Cardiac muscle cell (in vitro differentiated cells and primary cell): ENCODE data around the gene SEC61A2. TPM values are rescaled to one million over a fixed set of nuclear protein-coding genes. Genes with fewer than 3 reads are reported as not detected.

Source experiments
- DNase-seq, 2 donors: peaks; one replicate each; pipeline versions ENCODE4 v3.0.0 to v3.0.0-alpha.2; 2010 to 2017; ENCODE audit warnings: low read depth in 1 of 2, low spot score in 1 of 2
- H3K27ac ChIP-seq: fragments of 200-600 bp; sonication (generic); 2 replicates; pipeline ENCODE4 v1.5.1; 2016
- H3K27me3 ChIP-seq: fragments of 200-600 bp; sonication (generic); 2 replicates; pipeline ENCODE4 v1.6.0; 2016; ENCODE audit warnings: control low read depth
- H3K36me3 ChIP-seq: fragments of 200-600 bp; sonication (generic); 2 replicates; pipeline ENCODE4 v1.5.1; 2016; ENCODE audit warnings: control low read depth
- H3K4me1 ChIP-seq: fragments of 200-600 bp; sonication (generic); 2 replicates; pipeline ENCODE4 v1.8.1; 2017; ENCODE audit warnings: low read depth, mild to moderate bottlenecking, mixed run types
- H3K4me3 ChIP-seq: fragments of 200-600 bp; sonication (generic); 2 replicates; pipeline ENCODE4 v1.5.1; 2016; ENCODE audit warnings: mild to moderate bottlenecking
- H3K9me3 ChIP-seq: fragments of 200-600 bp; sonication (generic); 2 replicates; pipeline ENCODE4 v1.5.1; 2017; ENCODE audit warnings: low read depth, mild to moderate bottlenecking, control low read depth
- CTCF ChIP-seq: IDR thresholded peaks from 2 replicates; pipeline ENCODE4 v1.5.1; 2012; ENCODE audit warnings: low read depth, mild to moderate bottlenecking, low read length
- polyA plus RNA-seq: library from polyadenylated mRNA; unstranded; fragments of >200 nt; fragmentation: Nextera tagmentation; extraction: Ambion mirVana; gene quantifications from 2 replicates; pipeline ENCODE4 v1.2.1, GENCODE V29; 2016
- total RNA-seq: library from RNA; depleted of rRNA; stranded (reverse); fragments of >200 nt; gene quantifications from 2 replicates; pipeline ENCODE4 v1.2.3, GENCODE V29; 2016

The SEC61A2 gene
- total and polyA plus RNA-seq, 2 experiments from 2014 or later: 28.1 to 48.4 TPM

- H3K27ac ChIP-seq: no peak overlapping the region
- no peak for DNase-seq
- peaks cover 22% of the 10 kb centered on the region for H3K36me3 ChIP-seq
- TF ChIP-seq CTCF: no peak
- H3K27me3 ChIP-seq: no peaks in the 10 kb centered on the region
- no peaks in the 10 kb centered on the region for H3K4me1 ChIP-seq
- H3K4me3 ChIP-seq: no peak overlapping the region
- no peaks in the 10 kb centered on the region for H3K9me3 ChIP-seq
Measured at GRCh38 chr10:12144538-12144937, 15.1 kb downstream of the SEC61A2 start.

DNA sequence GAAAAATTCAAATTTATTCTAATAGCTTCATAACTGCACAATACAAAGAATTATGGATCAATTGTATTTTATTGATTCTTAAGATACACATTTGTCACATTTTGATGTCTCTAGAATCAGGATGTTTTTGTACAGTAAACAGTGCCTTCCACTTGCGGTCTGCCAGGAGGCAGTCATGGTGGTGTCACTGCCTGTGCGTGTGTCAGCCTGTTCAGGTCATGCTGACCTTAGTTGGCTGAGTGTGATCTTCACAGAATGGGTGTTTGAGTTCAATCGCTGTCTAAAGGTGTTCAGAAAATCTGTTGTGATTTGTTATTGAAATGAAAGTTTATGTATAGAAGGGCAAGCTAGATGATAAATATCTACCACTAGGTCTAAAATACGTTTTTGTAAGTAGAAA lies 20.7 kb downstream of the SEC61A2 start:
- H3K27ac ChIP-seq: no peak overlapping the region
- no peaks in the 10 kb centered on the region for H3K27me3 ChIP-seq
- no peaks in the 10 kb centered on the region for H3K9me3 ChIP-seq
- TF ChIP-seq CTCF: no peak
- no peaks in the 10 kb centered on the region for H3K4me1 ChIP-seq
- DNase-seq: no peak
- peaks cover 16% of the 10 kb centered on the region for H3K36me3 ChIP-seq
- H3K4me3 ChIP-seq: no peak overlapping the region

- TF ChIP-seq CTCF: no peak
- H3K4me1 ChIP-seq: no peaks in the 10 kb centered on the region
- no peaks in the 10 kb centered on the region for H3K27me3 ChIP-seq
- no peak overlapping the region for H3K4me3 ChIP-seq
- H3K9me3 ChIP-seq: no peaks in the 10 kb centered on the region
- H3K27ac ChIP-seq: no peak overlapping the region
- peaks cover 32% of the 10 kb centered on the region for H3K36me3 ChIP-seq
- DNase-seq: no peak
Measured at GRCh38 chr10:12154516-12154915, 25.0 kb downstream of the SEC61A2 start.

- H3K27ac ChIP-seq: no peak overlapping the region
Measured at GRCh38 chr10:12156367-12157123, 27.1 kb downstream of the SEC61A2 start.

GRCh38 chr10:12158111-12158510 lies 28.6 kb downstream of the SEC61A2 start:
- H3K9me3 ChIP-seq: no peaks in the 10 kb centered on the region
- no peaks in the 10 kb centered on the region for H3K27me3 ChIP-seq
- no peak overlapping the region for H3K27ac ChIP-seq
- TF ChIP-seq CTCF: no peak
- no peaks in the 10 kb centered on the region for H3K4me1 ChIP-seq
- H3K4me3 ChIP-seq: no peak overlapping the region
- no peak for DNase-seq
- H3K36me3 ChIP-seq: peaks cover 57% of the 10 kb centered on the region

More at GRCh38 chr10:12156367-12157123, 27.1 kb downstream of the SEC61A2 start:
- no peak for DNase-seq
- Histone ChIP-seq H3K9me3 (no peaks in the 10 kb centered on the region), H3K4me1 (no peaks in the 10 kb centered on the region), H3K4me3 (no peak overlapping the region), H3K36me3 (peaks cover 43% of the 10 kb centered on the region), H3K27me3 (no peaks in the 10 kb centered on the region)
- TF ChIP-seq CTCF: no peak
